ENCODE results near the gene LRP3. TPM values are rescaled to one million over a fixed set of nuclear protein-coding genes. Genes with fewer than 3 reads are reported as not detected.
"Not testable (repeated sequence)": the region's sequence is repeated elsewhere in the genome, so short reads cannot be mapped to it uniquely, and the experiment has no call there.

The LRP3 gene
- total RNA-seq, 1 donor from 2014 or later: 96.2 TPM

- DNase-seq: peak; percentile 63
Observed at GRCh38 chr19:33175886-33176669, 18.1 kb upstream of the LRP3 start.

- peak; percentile 99 for DNase-seq
Observed at GRCh38 chr19:33176670-33177416, 17.3 kb upstream of the LRP3 start.

- no peak for DNase-seq
Observed at GRCh38 chr19:33177417-33177979, 16.6 kb upstream of the LRP3 start.

GRCh38 chr19:33186431-33187182 is 7.5 kb upstream of the LRP3 start:
- no peak for DNase-seq

- DNase-seq: no peak
Observed at GRCh38 chr19:33187183-33187540, 7.0 kb upstream of the LRP3 start.

- DNase-seq: no peak
Observed at GRCh38 chr19:33189453-33189852, 4.7 kb upstream of the LRP3 start.

- DNase-seq: not testable (repeated sequence)
Observed at GRCh38 chr19:33191092-33191491, 3.0 kb upstream of the LRP3 start.

- DNase-seq: no peak
Observed at GRCh38 chr19:33191501-33191900, 2.6 kb upstream of the LRP3 start.

- no peak for DNase-seq
Observed at GRCh38 chr19:33192010-33192409, 2.1 kb upstream of the LRP3 start.

- DNase-seq: no peak
Observed at GRCh38 chr19:33193269-33193864, 763 bp upstream of the LRP3 start.

- no peak for DNase-seq
Observed at GRCh38 chr19:33194532-33194885, 379 bp downstream of the LRP3 start.

GRCh38 chr19:33194886-33195644 is 935 bp downstream of the LRP3 start:
- DNase-seq: no peak

GRCh38 chr19:33195645-33196347 is 1.7 kb downstream of the LRP3 start:
- no peak for DNase-seq

- no peak for DNase-seq
Observed at GRCh38 chr19:33196446-33197193, 2.5 kb downstream of the LRP3 start.

- no peak for DNase-seq
Observed at GRCh38 chr19:33197591-33198000, 3.5 kb downstream of the LRP3 start.

GRCh38 chr19:33198169-33198568 is 4.0 kb downstream of the LRP3 start:
- DNase-seq: no peak

GRCh38 chr19:33199441-33200265 is 5.5 kb downstream of the LRP3 start:
- no peak for DNase-seq

- no peak for DNase-seq
Observed at GRCh38 chr19:33201473-33201872, 7.3 kb downstream of the LRP3 start.

- no peak for DNase-seq
Observed at GRCh38 chr19:33201886-33202545, 7.9 kb downstream of the LRP3 start.
